ENCODE data around the gene DUSP1. TPM values are rescaled to one million over a fixed set of nuclear protein-coding genes. Genes with fewer than 3 reads are reported as not detected.

Gene DUSP1
- total and polyA plus RNA-seq, 2 of the 4 experiments (the other 2 are of a cell fraction), result 304 to 467 TPM

- Histone ChIP-seq H2AK5ac (ENCODE audit: low read depth, low read length) (peak overlapping the region; percentile 84), H3K9ac (ENCODE audit: low read depth, low read length) (no peak overlapping the region), H3K36me3 (ENCODE audit: control insufficient read depth, insufficient read depth, low read length) (no peaks in the 10 kb centered on the region), H2BK15ac (ENCODE audit: low read depth, low read length) (peak overlapping the region; percentile 46; the same call in 2 of the 3 replicates), H3K79me1 (ENCODE audit: low read depth in 1 of 2, low read length in 2 of 2) (peaks cover 0 to 5% of the 10 kb centered on the region in 2 experiments; a peak in 2 of 4 replicates), H3K9me1 (ENCODE audit: insufficient read depth, low read length) (peaks cover 6% of the 10 kb centered on the region; the same call in 1 of the 2 replicates), H3K23ac (ENCODE audit: low read depth, low read length) (no peak overlapping the region), H3K27me3 (ENCODE audit: control insufficient read depth, insufficient read depth, low read length) (no peaks in the 10 kb centered on the region), H4K8ac (ENCODE audit: low read depth in 2 of 2, low read length in 2 of 2) (no peak overlapping the region), H2AK9ac (replicated peaks; ENCODE audit: low read depth, low read length, poor library complexity) (no peak overlapping the region), H4K5ac (ENCODE audit: low read depth, low read length) (no peak overlapping the region), H2BK20ac (ENCODE audit: low read depth, low read length) (no peak overlapping the region), H2BK5ac (ENCODE audit: low read depth, low read length, poor library complexity, severe bottlenecking) (peak overlapping the region; percentile 45), H3K4me3 (ENCODE audit: insufficient read depth, low read depth, low read length) (no peak overlapping the region), H2BK120ac (ENCODE audit: low read depth, low read length) (peak overlapping the region; percentile 53), H3K4me2 (ENCODE audit: low read depth, low read length) (no peak overlapping the region), H3K4me1 (ENCODE audit: control insufficient read depth, insufficient read depth, low read length) (peaks cover 11% of the 10 kb centered on the region), H3K9me3 (ENCODE audit: control insufficient read depth, insufficient read depth, low read length) (no peaks in the 10 kb centered on the region), H2AFZ (replicated peaks; ENCODE audit: low read length, poor library complexity) (no peak overlapping the region), H3K27ac (ENCODE audit: insufficient read depth, low read length) (no peak overlapping the region), H4K91ac (ENCODE audit: insufficient read depth, low read depth, low read length) (no peak overlapping the region), H3K18ac (ENCODE audit: low read depth, low read length) (no peak overlapping the region), H3K4ac (ENCODE audit: low read depth, low read length) (0 out of 2 replicates have a peak overlapping the region, but pooled peaks have one; percentile 22), H3K14ac (replicated peaks; ENCODE audit: low read depth, low read length) (no peak overlapping the region; the same call in 1 of the 2 replicates), H3K56ac (ENCODE audit: extremely low read depth, insufficient read depth, low read length) (no peak overlapping the region), H4K20me1 (ENCODE audit: insufficient read depth, low read length) (no peaks in the 10 kb centered on the region)
- BruUV-seq (replicated peaks), result no TSS peak
- POLR2A ChIA-PET (ENCODE audit: unreplicated experiment), result no interaction called here
- intact Hi-C loops (cut with micrococcal nuclease), result loop anchor here (10.0 kb wide), 2 partner anchors 116 to 186 kb away; partner anchors contain the start of gene ERGIC1
- CTCF ChIA-PET, result no interaction called here
- no peak for TF ChIP-seq RCOR1 (IDR thresholded peaks at IDR 0.05; ENCODE audit: insufficient replicate concordance, low read length)
- no peak for ATAC-seq (ENCODE audit: low read depth)
- DNase-seq, result no peak
- in situ Hi-C loops (cut with MboI; ENCODE audit: low sequenced_read_pairs), result loop anchor here (5.0 to 25.0 kb wide), 3 partner anchors 49 to 869 kb away; no protein-coding TSS in a partner anchor
- dilution Hi-C loops (cut with HindIII; ENCODE audit: low sequenced_read_pairs, unreplicated experiment), result no loop called here
- WGBS, 2 experiments (ENCODE audit: extremely low coverage in 2 of 2, insufficient read length in 1 of 2), result 79 to 100% methylated on average over 2 to 3 of the region's 3 CpGs
Measured at GRCh38 chr5:172718527-172719114, 52.4 kb downstream of the DUSP1 start.

Small RNA genes within 50 kb of the gene (microRNA-seq; reads per million reads assigned to microRNA genes)
- not detected for gene AC022217.4 (ENCODE audit: insufficient read depth, insufficient read length)
- not detected for gene RF00019 (ENCODE audit: insufficient read depth, insufficient read length)

Small RNA genes within 50 kb of the gene (small RNA-seq; reads per million reads assigned to genes)
- gene AC022217.4, result 0 reads per million in 5 experiments
- gene RF00019, result 0 reads per million in 5 experiments

Other genes starting within 250 kb of the DUSP1 start
- 1.8 and 1.9 TPM in 2 replicates for gene NEURL1B, start 129.9 kb downstream of the DUSP1 start, total RNA-seq (2012; rRNA removed)
- 2.6 and 2.8 TPM in 2 replicates for gene NEURL1B, start 129.9 kb downstream of the DUSP1 start, polyA plus RNA-seq (2012; rRNA removed)
- gene ERGIC1, start 63.1 kb upstream of the DUSP1 start, total RNA-seq (2012; rRNA removed), result 124 and 134 TPM in 2 replicates
- 185 and 192 TPM in 2 replicates for gene ERGIC1, start 63.1 kb upstream of the DUSP1 start, polyA plus RNA-seq (2012; rRNA removed)
- gene RPL26L1, start 188.2 kb upstream of the DUSP1 start, total RNA-seq (2012; rRNA removed), result 109 and 118 TPM in 2 replicates
- gene RPL26L1, start 188.2 kb upstream of the DUSP1 start, polyA plus RNA-seq (2012; rRNA removed), result 134 and 140 TPM in 2 replicates
- gene ATP6V0E1, start 212.6 kb upstream of the DUSP1 start, total RNA-seq (2012; rRNA removed), result 277 and 299 TPM in 2 replicates
- gene ATP6V0E1, start 212.6 kb upstream of the DUSP1 start, polyA plus RNA-seq (2012; rRNA removed), result 258 TPM in 2 replicates